Mucosa of rectum (tissue), 2 donors: Measurements from ENCODE around the gene MAP4K2.

Experiments used
- H3K27ac ChIP-seq, 2 donors: one replicate each; pipeline ENCODE4 v1.7.0; 2013; ENCODE audit warnings: inconsistent platforms in 2 of 2, low read depth in 2 of 2, low read length in 2 of 2
- H3K27me3 ChIP-seq, 2 donors: one replicate each; pipeline ENCODE4 v1.7.0; 2013; ENCODE audit warnings: low read length in 2 of 2; ENCODE audit not compliant: control insufficient read depth in 2 of 2, insufficient read depth in 2 of 2
- H3K36me3 ChIP-seq, 2 donors: one replicate each; pipeline ENCODE4 v1.7.0; 2013; ENCODE audit warnings: low read length in 2 of 2; ENCODE audit not compliant: control insufficient read depth in 2 of 2, insufficient read depth in 2 of 2
- H3K4me1 ChIP-seq, 2 donors: one replicate each; pipeline ENCODE4 v1.7.0; 2013; ENCODE audit warnings: low read length in 2 of 2, mild to moderate bottlenecking in 1 of 2; ENCODE audit not compliant: control insufficient read depth in 2 of 2, insufficient read depth in 2 of 2
- H3K4me3 ChIP-seq, 2 donors: one replicate each; pipeline ENCODE4 v1.7.0; 2013; ENCODE audit warnings: low read length in 2 of 2
- H3K9ac ChIP-seq, 2 donors: one replicate each; pipeline ENCODE4 v1.7.0; 2013; ENCODE audit warnings: low read length in 2 of 2, low read depth in 1 of 2, mild to moderate bottlenecking in 1 of 2
- H3K9me3 ChIP-seq, 2 donors: one replicate each; pipeline ENCODE4 v1.7.0; 2013; ENCODE audit warnings: low read length in 2 of 2; ENCODE audit not compliant: control insufficient read depth in 2 of 2
- donor health status: healthy.
- donor health status: Normal muscosa, but diverticular disease.

MAP4K2 gene

GRCh38 chr11:64747961-64748665, 54.9 kb downstream of the MAP4K2 start:
- Histone ChIP-seq H3K4me1 (peaks cover 9 to 12% of the 10 kb centered on the region in 2 donors), H3K27ac (no peak overlapping the region), H3K9ac (no peak overlapping the region)

GRCh38 chr11:64746486-64746885, 56.5 kb downstream of the MAP4K2 start:
- Histone ChIP-seq H3K36me3 (no peaks in the 10 kb centered on the region), H3K9ac (no peak overlapping the region), H3K27me3 (peaks cover 6 to 34% of the 10 kb centered on the region in 2 donors), H3K4me3 (no peak overlapping the region), H3K27ac (peak overlapping the region in 1 of 2 donors; percentile 85), H3K9me3 (no peaks in the 10 kb centered on the region), H3K4me1 (peaks cover 16 to 21% of the 10 kb centered on the region in 2 donors)

More at GRCh38 chr11:64747961-64748665, 54.9 kb downstream of the MAP4K2 start:
- H3K4me3 ChIP-seq, result no peak overlapping the region
- H3K27me3 ChIP-seq, result peaks cover 6 to 21% of the 10 kb centered on the region in 2 donors
- H3K9me3 ChIP-seq, result no peaks in the 10 kb centered on the region
- H3K36me3 ChIP-seq, result no peaks in the 10 kb centered on the region

- H3K4me1 ChIP-seq, result peaks cover 16 to 21% of the 10 kb centered on the region in 2 donors
- peaks cover 8 to 38% of the 10 kb centered on the region in 2 donors for H3K27me3 ChIP-seq
- H3K9me3 ChIP-seq, result no peaks in the 10 kb centered on the region
- H3K4me3 ChIP-seq, result peak overlapping the region; percentile 57 to 72
- peak overlapping the region; percentile 55 to 65 for H3K9ac ChIP-seq
- no peaks in the 10 kb centered on the region for H3K36me3 ChIP-seq
- H3K27ac ChIP-seq, result peak overlapping the region; percentile 55 to 85
Observed at GRCh38 chr11:64745521-64746328, 57.3 kb downstream of the MAP4K2 start.

- H3K27ac ChIP-seq, result peak overlapping the region; percentile 55 to 85
- H3K27me3 ChIP-seq, result peaks cover 9 to 43% of the 10 kb centered on the region in 2 donors
Observed at GRCh38 chr11:64745189-64745520, 57.9 kb downstream of the MAP4K2 start.

GRCh38 chr11:64744544-64745188, 58.3 kb downstream of the MAP4K2 start:
- Histone ChIP-seq H3K9ac (peak overlapping the region in 1 of 2 donors; percentile 47), H3K4me1 (peaks cover 16 to 21% of the 10 kb centered on the region in 2 donors), H3K27me3 (peaks cover 12 to 45% of the 10 kb centered on the region in 2 donors), H3K27ac (peak overlapping the region; percentile 55 to 85), H3K36me3 (no peaks in the 10 kb centered on the region), H3K9me3 (no peaks in the 10 kb centered on the region), H3K4me3 (peak overlapping the region; percentile 57 to 64)

More at GRCh38 chr11:64745189-64745520, 57.9 kb downstream of the MAP4K2 start:
- peak overlapping the region; percentile 55 to 65 for H3K9ac ChIP-seq
- H3K9me3 ChIP-seq, result no peaks in the 10 kb centered on the region
- H3K4me3 ChIP-seq, result peak overlapping the region; percentile 57 to 72
- H3K4me1 ChIP-seq, result peaks cover 16 to 21% of the 10 kb centered on the region in 2 donors
- no peaks in the 10 kb centered on the region for H3K36me3 ChIP-seq

GRCh38 chr11:64743591-64744543, 59.1 kb downstream of the MAP4K2 start, which contains the start of gene RASGRP2:
RASGRP2 (minus strand) TSS chr11:64744142; CDS start chr11:64742866, 1,276 bp downstream.
- no peaks in the 10 kb centered on the region for H3K36me3 ChIP-seq
- H3K9me3 ChIP-seq, result no peaks in the 10 kb centered on the region
- peaks cover 16 to 21% of the 10 kb centered on the region in 2 donors for H3K4me1 ChIP-seq
- H3K27me3 ChIP-seq, result peaks cover 12 to 47% of the 10 kb centered on the region in 2 donors
- H3K4me3 ChIP-seq, result peak within 1 kb of the TSS; percentile 57 to 64
- H3K27ac ChIP-seq, result peak within 1 kb of the TSS; percentile 55 to 85
- H3K9ac ChIP-seq, result peak within 1 kb of the TSS; percentile 43 to 47

- Histone ChIP-seq H3K36me3 (no peaks in the 10 kb centered on the region), H3K4me1 (peaks cover 16 to 21% of the 10 kb centered on the region in 2 donors), H3K27ac (peak overlapping the region; percentile 37 to 65), H3K9ac (peak overlapping the region; percentile 32 to 43), H3K9me3 (no peaks in the 10 kb centered on the region), H3K27me3 (peaks cover 12 to 47% of the 10 kb centered on the region in 2 donors), H3K4me3 (peak overlapping the region; percentile 60 to 66)
Observed at GRCh38 chr11:64742889-64743590, 60.0 kb downstream of the MAP4K2 start.

- Histone ChIP-seq H3K27me3 (peaks cover 12 to 47% of the 10 kb centered on the region in 2 donors), H3K4me1 (peaks cover 16 to 21% of the 10 kb centered on the region in 2 donors), H3K36me3 (no peaks in the 10 kb centered on the region), H3K9me3 (no peaks in the 10 kb centered on the region), H3K4me3 (peak overlapping the region; percentile 60 to 66), H3K27ac (peak overlapping the region; percentile 37 to 65), H3K9ac (peak overlapping the region; percentile 6 to 26)
Observed at GRCh38 chr11:64742087-64742888, 60.7 kb downstream of the MAP4K2 start.
